NCI-H748 (cell line): ENCODE data around the gene KRT7.
"Not testable (repeated sequence)": the region's sequence is repeated elsewhere in the genome, so short reads cannot be mapped to it uniquely, and the experiment has no call there.

Source experiments
- DNase-seq: peaks from one replicate; lab custom pipeline; 2025; ENCODE audit not compliant: unreplicated experiment; lab: John Stamatoyannopoulos, UW

Gene KRT7

DNA sequence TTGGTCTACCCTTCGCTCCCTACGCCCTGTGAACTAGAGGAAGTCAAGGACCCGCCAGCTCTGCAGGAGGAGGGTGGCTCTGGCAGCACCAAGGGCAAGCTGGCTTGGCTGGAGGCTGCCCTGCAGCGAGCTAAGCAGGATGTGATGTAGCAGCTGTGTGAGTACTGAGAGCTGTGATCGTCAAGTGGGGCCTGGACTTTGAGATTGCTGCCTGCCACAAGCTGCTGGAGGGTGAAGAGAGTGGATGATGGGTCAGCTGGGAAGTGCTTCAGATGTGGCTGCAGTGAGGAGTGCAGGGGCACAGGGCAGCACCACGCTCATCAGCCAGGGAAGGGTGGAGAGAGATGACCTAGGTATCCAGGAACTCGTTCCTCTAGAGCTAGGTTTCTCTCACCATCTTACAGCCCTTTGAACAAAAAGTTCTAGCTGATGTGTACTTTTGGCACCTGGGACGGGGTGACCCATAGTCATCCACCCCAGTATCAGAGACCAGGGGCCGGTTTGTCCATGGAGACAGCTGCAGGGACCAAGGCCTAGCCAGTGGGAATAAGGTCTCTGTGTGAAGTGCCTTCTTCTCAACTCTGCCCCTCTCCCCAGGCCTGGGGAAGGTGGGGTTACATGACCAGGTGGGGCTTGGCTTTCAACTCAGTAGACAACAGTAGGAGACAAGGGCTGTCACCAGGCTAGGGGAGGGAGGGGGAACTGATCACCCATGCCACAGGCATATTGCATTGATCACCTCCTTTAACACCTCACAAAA lies 44.6 kb downstream of the KRT7 start:
- DNase-seq, result no peak

DNA sequence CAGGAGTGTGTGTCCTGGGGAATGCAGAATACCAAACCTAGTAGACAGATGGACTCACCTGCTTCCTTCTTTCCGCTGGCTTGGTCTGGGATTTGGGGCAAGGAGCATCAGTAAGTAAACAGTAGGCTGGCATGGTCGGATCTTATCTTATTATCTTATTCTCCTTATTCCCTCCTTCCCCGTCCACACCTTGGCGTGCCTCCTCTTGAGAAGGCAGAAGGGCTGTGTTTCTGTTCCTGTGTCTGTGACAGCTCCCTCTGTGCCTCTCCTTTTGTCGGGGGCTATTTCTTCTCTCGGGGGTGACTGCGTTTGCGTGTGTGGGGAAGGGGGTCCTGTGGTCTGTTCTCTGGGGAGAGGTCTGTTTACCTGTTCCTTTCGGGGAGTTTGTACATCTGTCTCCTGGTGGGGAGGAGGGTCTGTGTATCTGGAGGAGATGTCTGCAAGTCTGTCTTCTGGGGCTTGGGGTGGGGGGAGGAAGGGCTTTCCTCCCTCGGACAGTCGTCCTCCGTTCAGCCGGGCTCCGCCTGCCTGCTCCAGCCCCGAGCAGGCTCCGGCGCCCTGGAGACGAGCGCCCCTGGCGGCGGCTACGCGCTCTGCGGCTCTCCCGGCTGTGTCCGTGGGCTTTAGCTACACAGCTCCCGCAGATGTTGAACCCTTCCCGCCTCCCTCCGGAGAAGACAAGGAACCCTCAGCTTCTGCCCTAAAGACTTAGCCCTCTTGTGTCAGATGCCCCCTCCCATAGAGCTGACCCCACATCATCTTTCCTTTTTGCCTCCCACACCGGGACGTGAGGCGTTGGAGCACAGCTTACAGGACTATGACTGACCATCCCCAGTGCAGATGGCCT lies 45.8 kb downstream of the KRT7 start:
- DNase-seq, result peak; percentile 64

DNA sequence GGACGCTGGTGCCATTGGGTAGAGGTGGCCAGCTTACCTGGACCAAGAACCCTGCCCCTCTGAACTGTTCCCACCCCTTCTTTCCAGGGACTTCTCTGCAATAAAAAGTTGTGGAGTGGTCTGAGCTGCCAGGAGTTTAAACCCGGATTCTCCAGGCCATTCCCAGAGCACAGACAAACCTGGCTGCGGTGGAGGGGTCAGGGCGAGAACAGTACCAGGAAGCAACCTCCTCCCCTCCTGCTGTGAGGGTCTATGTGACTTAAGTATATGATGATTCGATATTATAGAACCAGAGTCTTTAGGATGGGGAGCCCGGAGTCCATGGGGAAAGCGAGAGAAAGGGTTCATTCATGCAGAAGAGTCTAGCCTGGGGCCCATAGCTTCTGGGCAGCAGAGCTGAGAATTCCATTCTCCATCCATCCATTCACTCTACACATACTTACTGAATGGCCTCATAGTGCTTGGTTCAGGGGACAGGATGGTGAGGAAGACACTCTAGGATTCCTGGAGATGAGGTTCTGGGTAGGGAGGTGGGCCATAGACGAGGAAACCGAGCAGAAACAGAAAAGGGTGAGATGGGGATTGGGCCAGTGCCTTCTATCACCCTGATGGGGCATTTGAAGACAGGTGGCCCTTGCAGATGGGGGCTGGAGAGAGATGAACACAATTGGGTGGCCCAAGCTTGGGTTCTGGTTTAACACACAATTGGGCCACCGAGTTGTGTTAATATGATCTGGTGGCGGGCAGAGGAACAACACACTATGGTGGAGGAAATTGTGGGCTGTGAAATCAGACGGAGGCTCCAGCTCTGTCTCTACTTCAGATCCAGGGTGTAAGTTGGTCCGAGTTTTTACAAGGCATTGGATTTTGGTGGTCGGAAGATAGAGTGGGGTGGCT lies 46.6 kb downstream of the KRT7 start:
- DNase-seq, result no peak

DNA sequence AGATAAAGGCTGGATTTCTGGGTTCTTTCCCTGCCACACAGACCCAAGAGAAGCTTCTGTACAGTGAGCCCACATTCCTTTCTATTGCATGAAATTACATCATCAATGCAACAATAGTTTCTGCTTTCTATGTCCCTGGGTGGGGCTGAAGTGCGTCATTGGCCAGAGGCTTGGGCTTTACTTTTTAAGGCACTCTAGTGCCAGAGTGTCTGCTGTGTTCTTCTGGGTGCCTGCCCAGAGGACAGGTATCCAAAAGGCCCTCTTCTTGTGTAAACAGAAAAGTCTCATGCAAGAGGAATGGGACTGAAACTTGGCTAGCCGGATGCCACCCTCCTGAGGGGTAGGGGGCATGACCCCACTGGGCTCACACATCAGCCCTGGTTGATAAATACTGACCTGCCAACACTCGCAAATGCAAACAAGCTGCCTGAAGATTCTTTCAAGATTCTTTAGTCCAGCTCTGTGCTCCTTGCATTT lies 47.3 kb downstream of the KRT7 start:
- DNase-seq, result no peak

DNA sequence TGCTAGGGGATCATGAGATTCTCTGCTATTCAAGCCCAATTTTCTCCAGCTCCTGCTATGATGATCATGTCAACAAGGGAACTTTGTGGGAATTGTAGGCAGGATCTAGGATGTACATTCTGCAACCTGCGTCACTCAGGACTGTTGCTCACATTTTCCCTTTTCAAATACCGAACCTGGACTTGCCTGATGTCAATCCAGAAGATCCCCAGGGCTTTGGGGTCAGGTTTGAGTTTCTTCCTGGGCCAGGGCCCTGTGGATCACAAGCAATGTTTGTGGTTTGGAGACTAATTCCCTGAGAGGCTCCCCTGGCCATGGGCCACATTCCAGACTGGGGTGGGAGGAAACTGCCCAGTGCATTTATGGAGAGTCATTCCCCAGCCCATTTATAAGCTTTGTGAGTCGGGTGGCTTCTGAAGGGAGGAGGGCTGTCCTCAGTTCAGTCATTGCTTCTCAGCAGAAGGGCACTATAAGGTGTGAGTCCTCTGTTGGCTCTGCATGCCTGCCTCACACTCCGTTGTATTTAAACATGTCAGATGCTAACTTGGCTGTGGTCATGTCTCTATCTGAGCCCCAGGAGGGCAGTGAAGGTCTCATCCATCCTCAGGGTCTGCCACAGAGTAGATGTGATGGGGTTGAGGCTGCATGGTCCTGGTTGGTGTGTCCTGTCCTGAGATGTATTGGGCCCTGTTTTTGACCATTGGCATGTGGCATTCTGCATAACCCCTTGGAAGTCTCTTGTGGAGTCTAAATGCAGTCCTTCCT lies 47.9 kb downstream of the KRT7 start:
- DNase-seq, result no peak

DNA sequence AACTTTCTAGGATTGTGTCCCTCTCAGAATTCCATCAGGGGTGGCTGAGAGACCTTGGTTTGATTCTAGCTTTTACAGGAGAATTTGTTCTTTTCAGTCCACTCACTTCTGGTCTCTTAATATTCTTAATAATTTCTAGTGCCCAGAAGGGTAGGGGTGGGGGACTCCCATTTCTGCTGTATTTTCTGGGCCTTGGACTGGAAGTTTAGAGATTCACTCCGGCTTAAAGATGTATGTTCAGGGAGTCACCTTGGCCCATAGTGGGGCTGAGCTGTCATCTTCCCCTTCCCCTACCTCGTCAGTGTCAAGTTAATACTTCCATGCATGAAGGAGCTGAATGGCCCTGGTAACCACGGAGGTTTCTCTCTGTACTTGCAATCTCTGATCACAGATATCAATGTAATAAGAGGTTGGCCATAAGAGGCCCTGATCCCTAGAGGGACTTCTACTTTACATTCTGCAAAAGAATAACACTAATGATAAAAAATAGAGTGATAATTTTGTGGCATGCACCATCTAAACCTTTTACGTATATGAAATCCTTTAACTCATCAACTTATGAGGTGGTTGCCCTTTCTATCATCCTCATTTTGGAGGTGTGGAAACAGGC lies 51.6 kb downstream of the KRT7 start:
- DNase-seq, result no peak

GRCh38 chr12:52285172-52285745 lies 52.2 kb downstream of the KRT7 start:
- no peak for DNase-seq

- no peak for DNase-seq
These were observed 52.9 kb downstream of the KRT7 start for GRCh38 chr12:52285851-52286530.

DNA sequence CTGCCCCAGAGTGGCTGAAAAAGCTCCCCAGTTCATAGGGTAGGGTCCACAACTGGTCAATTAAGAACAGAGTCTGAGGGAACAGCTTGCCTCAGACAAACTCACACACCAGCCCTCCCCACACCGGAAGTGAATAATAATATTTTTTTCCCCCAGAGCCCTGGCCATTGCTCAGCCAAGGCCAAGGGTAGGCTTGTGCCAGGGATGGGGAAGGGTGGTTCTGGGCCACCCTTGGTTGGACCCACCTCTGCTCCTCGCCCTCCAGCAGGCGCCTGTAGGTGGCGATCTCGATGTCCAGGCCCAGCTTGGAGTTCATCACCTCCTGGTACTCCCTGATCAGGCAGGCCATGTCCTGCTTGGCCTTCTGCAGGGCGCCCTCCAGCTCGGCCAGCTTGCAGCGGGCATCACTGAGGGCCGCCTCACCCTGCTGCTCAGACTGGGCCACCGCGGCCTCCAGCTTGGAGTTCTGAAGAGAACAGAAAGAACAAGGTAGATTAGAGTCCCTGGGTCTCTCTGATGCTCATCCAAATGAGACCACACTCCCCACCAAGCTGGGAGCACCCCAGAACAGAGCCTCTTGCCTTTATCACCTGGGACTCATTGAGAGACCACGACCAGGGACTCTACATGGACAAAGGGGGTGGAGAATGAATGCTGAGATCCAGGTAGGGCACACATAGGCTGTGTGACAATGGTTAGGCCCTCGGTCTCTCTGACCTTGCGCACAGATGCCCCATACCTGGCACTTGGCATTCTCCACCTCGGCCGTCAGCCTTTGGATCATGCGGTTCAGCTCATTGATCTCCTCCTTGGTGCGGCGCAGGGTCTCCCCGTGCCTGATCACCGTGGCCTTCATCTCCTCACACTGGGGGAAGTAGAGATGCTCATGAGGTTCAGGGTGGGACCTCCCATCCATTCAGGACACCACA lies 54.1 kb downstream of the KRT7 start:
- DNase-seq, result not testable (repeated sequence)

- not testable (repeated sequence) for DNase-seq
These were observed 55.1 kb downstream of the KRT7 start for GRCh38 chr12:52287816-52288805.

DNA sequence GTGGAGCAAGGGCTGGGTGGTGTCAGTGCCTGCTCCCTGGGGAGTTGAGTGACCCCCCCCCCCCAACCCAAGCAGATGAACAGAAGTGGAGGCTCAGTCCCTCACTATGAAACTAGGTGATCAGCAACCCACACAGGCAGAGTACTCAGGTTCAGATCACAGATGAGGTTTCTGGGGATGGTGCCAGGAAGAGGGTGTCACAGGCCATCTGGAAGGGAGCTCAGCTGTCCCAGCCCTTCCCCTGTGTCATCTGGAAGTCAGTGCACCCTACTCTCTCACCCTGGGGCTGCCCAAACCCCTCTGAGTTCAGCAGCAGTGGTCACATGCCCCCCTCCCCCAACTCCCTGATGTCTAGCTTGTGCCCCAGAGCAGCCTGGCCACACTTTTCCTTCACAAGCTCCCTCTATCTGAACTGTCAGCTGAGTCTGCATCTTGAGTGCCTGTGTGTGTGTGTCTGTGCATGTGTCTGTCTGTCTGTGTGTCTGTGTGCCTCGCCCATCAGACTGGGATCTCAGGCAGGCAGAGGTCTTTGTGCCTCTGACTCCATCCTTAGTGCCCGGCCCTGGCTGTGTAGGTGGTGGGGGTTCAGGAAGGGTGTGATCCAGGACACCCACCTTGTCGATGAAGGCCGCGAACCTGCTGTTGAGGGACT lies 57.6 kb downstream of the KRT7 start:
- DNase-seq, result not testable (repeated sequence)

DNA sequence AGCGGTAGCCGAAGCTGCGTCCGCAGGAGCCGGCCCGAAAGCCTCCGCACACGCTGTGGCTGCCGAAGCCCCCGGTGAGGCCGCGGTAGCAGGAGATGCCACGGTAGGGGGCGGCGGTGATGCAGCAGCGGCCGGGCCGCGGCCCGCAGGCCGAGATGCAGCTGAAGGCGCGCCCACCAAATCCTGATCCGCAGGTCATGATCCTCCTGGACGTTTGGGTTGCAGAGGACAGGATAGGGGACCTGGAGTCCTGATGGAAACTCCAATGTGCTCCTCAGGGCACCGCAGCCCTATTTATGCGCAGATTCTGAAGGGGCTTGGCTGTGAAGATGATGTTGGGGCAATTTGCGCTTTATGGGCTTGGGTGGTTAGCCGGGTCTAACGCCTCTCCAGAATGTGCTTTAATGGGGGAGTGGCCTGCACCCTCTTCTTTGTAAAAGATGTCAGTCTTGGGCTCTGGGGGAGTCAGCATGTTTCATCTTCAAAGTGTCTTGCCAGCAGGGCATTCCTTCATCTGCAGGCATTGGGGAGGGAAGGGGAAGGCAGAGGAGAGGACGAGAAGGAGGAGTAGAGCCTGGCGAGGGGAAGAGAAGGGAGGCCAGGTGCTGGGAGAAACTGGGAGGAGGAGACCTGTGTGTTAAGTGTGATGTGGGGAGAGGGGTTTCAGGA lies 58.4 kb downstream of the KRT7 start, which contains the start of gene KRT81:
KRT81 (minus strand) TSS at position 268 of the 669 bp plus-strand sequence; CDS start at position 199, 69 bp downstream.
- no peak for DNase-seq

GRCh38 chr12:52293926-52294325 lies 60.9 kb downstream of the KRT7 start:
- no peak for DNase-seq

GRCh38 chr12:52294803-52295202 lies 61.8 kb downstream of the KRT7 start:
- no peak for DNase-seq

DNA sequence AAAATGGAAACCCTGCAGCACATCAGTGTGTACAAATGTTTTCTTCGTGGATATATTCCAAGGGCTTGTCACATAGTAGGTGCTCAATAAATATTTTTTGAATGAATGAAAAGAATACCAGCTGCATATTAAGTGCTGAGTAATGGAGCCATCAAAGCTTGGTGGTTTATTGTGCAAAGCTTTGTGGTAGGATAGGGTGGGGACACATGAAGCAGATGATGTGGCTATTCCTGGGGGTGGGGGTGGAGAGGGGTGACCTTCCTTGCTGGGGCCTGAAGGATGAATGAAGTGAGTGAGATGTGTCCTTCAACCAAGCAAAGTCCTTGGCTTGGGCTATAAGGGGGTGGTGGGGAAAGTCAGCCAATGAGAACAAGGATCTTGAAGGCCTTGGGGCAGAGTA lies 62.6 kb downstream of the KRT7 start:
- no peak for DNase-seq
